HepG2 (cell line): Measurements from ENCODE around the gene SLCO3A1. TPM values are rescaled to one million over a fixed set of nuclear protein-coding genes. Genes with fewer than 3 reads are reported as not detected.

ENCODE experiments used
- ATAC-seq: fragments of 200-7000 bp; cut with Tn5 transposase; 3 replicates; pipeline ENCODE4 v1.9.1; 2020; ENCODE audit warnings: mild to moderate bottlenecking, moderate library complexity
- BruUV-seq: library from RNA; stranded (reverse); fragments of 400-500 nt; replicated peaks from 2 replicates; lab custom pipeline; 2021; lab: Mats Ljungman, UMichigan
- CTCF ChIA-PET: fragments of 300-600 bp; formaldehyde crosslinking; extraction: SDS; loops from one replicate; lab custom pipeline; 2021; ENCODE audit warnings: low total read pairs, inconsistent platforms, low intra/inter-chr PET ratio; lab: Yijun Ruan, JAX
- POLR2A ChIA-PET: fragments of 350-600 bp; sonication (Branson Sonifier 250); formaldehyde crosslinking; loops from one replicate; lab custom pipeline; 2020; ENCODE audit warnings: antibody characterized with exemption, inconsistent platforms; lab: Yijun Ruan, JAX
- DNase-seq: peaks from one replicate; pipeline ENCODE4 v3.0.0-alpha.2; 2015; ENCODE audit warnings: low spot score
- FAIRE-seq: peaks from 3 replicates; lab custom pipeline; 2011; peaks lifted over from hg19 to GRCh38; lab: Jason Lieb, UNC
- H2AFZ ChIP-seq: one replicate; pipeline ENCODE4 v1.6.1; 2011; ENCODE audit warnings: low read length, inconsistent platforms
- H3K27ac ChIP-seq: fragments of 300-600 bp; 3 replicates; pipeline ENCODE4 v1.8.0; 2011; ENCODE audit warnings: mixed run types, mild to moderate bottlenecking, mixed read lengths, low read length, inconsistent platforms; ENCODE audit not compliant: insufficient read depth; ENCODE audit errors: extremely low read length
- H3K27me3 ChIP-seq, 2 experiments: fragments of 200-600 bp in 1 of 2; 2 replicates in 1 of 2; 3 replicates in 1 of 2; pipeline versions ENCODE4 v1.6.0 to v1.8.0; 2011; ENCODE audit warnings: low read length in 2 of 2, mild to moderate bottlenecking in 2 of 2, moderate library complexity in 2 of 2, inconsistent platforms in 1 of 2; ENCODE audit not compliant: insufficient read depth in 2 of 2, control insufficient read depth in 1 of 2
- H3K36me3 ChIP-seq, 2 experiments: fragments of 200-600 bp in 1 of 2; replicated peaks in 1 of 2; 2 replicates in 1 of 2; 3 replicates in 1 of 2; pipeline versions ENCODE4 v1.5.1 to v1.8.0; 2011; ENCODE audit warnings: low read length in 2 of 2, inconsistent platforms in 1 of 2; ENCODE audit not compliant: insufficient read depth in 2 of 2, control insufficient read depth in 1 of 2
- H3K4me1 ChIP-seq: 2 replicates; pipeline ENCODE4 v1.5.1; 2012; ENCODE audit warnings: low read length, inconsistent platforms; ENCODE audit not compliant: insufficient read depth
- H3K4me2 ChIP-seq: 2 replicates; pipeline ENCODE4 v1.6.0; 2011; ENCODE audit warnings: low read depth, low read length, inconsistent platforms
- H3K4me3 ChIP-seq, 3 experiments: fragments of 200-600 bp in 1 of 3; sonication (generic), shearing (Covaris generic) in 1 of 3; replicated peaks in 1 of 3; 2 replicates each; pipeline ENCODE4 v1.5.1; 2011 to 2016; ENCODE audit warnings: low read length in 3 of 3, inconsistent platforms in 2 of 3, low read depth in 2 of 3, mild to moderate bottlenecking in 2 of 3, control low read depth in 1 of 3, mixed read lengths in 1 of 3; ENCODE audit not compliant: insufficient read depth in 1 of 3
- H3K79me2 ChIP-seq: one replicate; pipeline ENCODE4 v1.6.1; 2011; ENCODE audit warnings: low read length, inconsistent platforms; ENCODE audit not compliant: insufficient read depth
- H3K9ac ChIP-seq: 2 replicates; pipeline ENCODE4 v1.6.0; 2011; ENCODE audit warnings: mild to moderate bottlenecking, low read depth, low read length, inconsistent platforms; ENCODE audit not compliant: insufficient read depth
- H3K9me3 ChIP-seq: 2 replicates; pipeline ENCODE4 v1.5.1; 2012; ENCODE audit warnings: mild to moderate bottlenecking, low read length
- H4K20me1 ChIP-seq: 2 replicates; pipeline ENCODE4 v1.6.0; 2011; ENCODE audit warnings: inconsistent platforms, mild to moderate bottlenecking, low read length, moderate library complexity; ENCODE audit not compliant: insufficient read depth
- NONO ChIP-seq, 2 experiments: fragments of 450-650 bp in 1 of 2; sonication (generic) in 1 of 2; formaldehyde crosslinking in 1 of 2; IDR thresholded peaks in 1 of 2; conservative IDR thresholded peaks in 1 of 2; 2 replicates each; pipeline versions ENCODE4 v1.6.1 to v1.8.0; 2017 to 2022; ENCODE audit warnings: mild to moderate bottlenecking in 1 of 2, missing genetic modification reagents in 1 of 2, moderate library complexity in 1 of 2
- NR2C2 ChIP-seq: sonication (generic); formaldehyde crosslinking; IDR thresholded peaks from 2 replicates; pipeline ENCODE4 v1.4.0; 2020; ENCODE audit warnings: missing genetic modification reagents, mild to moderate bottlenecking, moderate library complexity, borderline replicate concordance
- PRMT3 ChIP-seq: sonication (generic); formaldehyde crosslinking; IDR thresholded peaks from 2 replicates; pipeline ENCODE4 v1.8.1; 2022; ENCODE audit warnings: low read depth, mild to moderate bottlenecking, moderate library complexity, missing genetic modification reagents, borderline replicate concordance
- REXO4 ChIP-seq: sonication (generic); formaldehyde crosslinking; IDR thresholded peaks from 2 replicates; pipeline ENCODE4 v1.8.0; 2022; ENCODE audit warnings: missing genetic modification reagents, mild to moderate bottlenecking, borderline replicate concordance
- SP2 ChIP-seq: sonication (generic); formaldehyde crosslinking; IDR thresholded peaks from 2 replicates; pipeline ENCODE4 v1.5.1; 2020; ENCODE audit warnings: mild to moderate bottlenecking, missing genetic modification reagents
- TFE3 ChIP-seq: IDR thresholded peaks from 2 replicates; pipeline ENCODE4 v1.6.1; 2016
- ZBTB7A ChIP-seq: sonication (generic); formaldehyde crosslinking; IDR thresholded peaks from 2 replicates; pipeline ENCODE4 v1.8.0; 2022; ENCODE audit warnings: mild to moderate bottlenecking, missing genetic modification reagents
- ZC3H4 ChIP-seq: sonication (generic); formaldehyde crosslinking; IDR thresholded peaks from 2 replicates; pipeline ENCODE4 v1.4.0; 2020; ENCODE audit warnings: missing genetic modification reagents, borderline replicate concordance
- ZNF234 ChIP-seq: sonication (generic); formaldehyde crosslinking; conservative IDR thresholded peaks from 2 replicates; pipeline ENCODE4 v1.5.1; 2020; ENCODE audit warnings: mild to moderate bottlenecking, missing genetic modification reagents
- ZNF350 ChIP-seq: sonication (generic); formaldehyde crosslinking; IDR thresholded peaks from 2 replicates; pipeline ENCODE4 v1.4.0; 2020; ENCODE audit warnings: mild to moderate bottlenecking, low read depth, missing genetic modification reagents, borderline replicate concordance
- ZNF530 ChIP-seq: sonication (generic); formaldehyde crosslinking; IDR thresholded peaks from 2 replicates; pipeline ENCODE4 v1.5.0; 2020; ENCODE audit warnings: low read depth, mild to moderate bottlenecking, missing genetic modification reagents
- WGBS: methylation state at CpG from one replicate; pipeline ENCODE4 v1.1.6; 2017; ENCODE audit warnings: low lambda C conversion rate; 5-methylcytosine and 5-hydroxymethylcytosine counted together
- in situ Hi-C: cut with HindIII; loops from 2 replicates; pipeline ENCODE4 v1.10.0; 2017; ENCODE audit warnings: low pct_unique_long_range_greater_than_20kb; ENCODE audit not compliant: extremely low pct_ligation_motif_present
- intact Hi-C: fragments of 100-400 bp; cut with micrococcal nuclease; formaldehyde crosslinking; loops from one replicate; pipeline ENCODE4 v1.10.0; 2022; ENCODE audit not compliant: unreplicated experiment
- polyA plus RNA-seq, 8 experiments: library from polyadenylated mRNA; depleted of rRNA in 3 of 8; stranded (reverse) in 7 of 8; unstranded in 1 of 8; fragments of >200 nt; fragmentation: Illumina TruSeq in 4 of 8; extraction: Trizol in 4 of 8; gene quantifications; 2 replicates each; pipeline versions ENCODE4 v1.2.1 to v1.2.3, GENCODE V29; 2011 to 2016; ENCODE audit warnings: low read depth in 4 of 8, missing spikeins in 1 of 8, mixed read lengths in 1 of 8; ENCODE audit not compliant: insufficient read depth in 1 of 8
- total RNA-seq, 5 experiments: library from RNA; depleted of rRNA; stranded (reverse); fragments of >200 nt; fragmentation: Illumina TruSeq; extraction: Trizol; gene quantifications; 2 replicates each; pipeline ENCODE4 v1.2.3, GENCODE V29; 2016; ENCODE audit warnings: low read depth in 1 of 5
- TF ChIP-seq, protein P1 (sequence below): sonication (generic); formaldehyde crosslinking; IDR thresholded peaks from 2 replicates; pipeline ENCODE4 v1.4.0; 2020; ENCODE audit warnings: missing genetic modification reagents, borderline replicate concordance
- TF ChIP-seq, protein P2 (sequence below): IDR thresholded peaks from 2 replicates; pipeline ENCODE4 v1.6.1; 2012; ENCODE audit warnings: low read depth, low read length, improper control_type of control experiment

The SLCO3A1 gene
- total and polyA plus RNA-seq, 2 of the 13 experiments (the other 11 are each of a cell fraction or from before 2014, with no cell fraction given) = 0.02 TPM; not detected in 1

DNA sequence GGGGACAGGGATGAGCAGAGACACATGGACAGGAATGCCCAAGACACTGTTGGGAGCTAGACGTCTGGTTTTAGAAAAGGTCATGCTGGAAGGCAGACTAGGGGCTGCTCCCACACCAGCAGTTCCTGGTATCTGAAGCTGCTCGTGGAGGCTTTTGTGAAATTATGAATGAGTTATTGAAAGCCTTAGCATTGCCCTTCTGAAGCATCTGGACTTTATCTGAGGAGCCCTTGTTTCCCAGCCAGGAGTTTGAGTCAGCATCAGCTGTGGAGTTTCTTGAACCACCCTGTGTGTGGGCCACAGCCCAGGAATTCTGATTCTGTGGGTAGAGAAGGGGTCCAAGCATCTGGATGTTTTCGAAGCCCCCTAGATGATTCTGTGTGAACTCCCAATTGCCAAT, 258.7 kb downstream of the SLCO3A1 start:
- 0 out of 2 replicates have a peak, but pooled peaks cover 3% of the 10 kb centered on the region for H4K20me1 ChIP-seq
- no peak for DNase-seq
- no peaks in the 10 kb centered on the region for H3K79me2 ChIP-seq
- no peaks in the 10 kb centered on the region for H3K4me1 ChIP-seq
- H3K9ac ChIP-seq = no peak overlapping the region
- H3K36me3 ChIP-seq = no peaks in the 10 kb centered on the region
- intact Hi-C loops = no loop called here
- no peak for FAIRE-seq
- no peak for ATAC-seq
- H3K27me3 ChIP-seq = peaks cover 3 to 23% of the 10 kb centered on the region in 2 experiments; a peak in 2 of 5 replicates
- POLR2A ChIA-PET = no interaction called here
- H3K4me3 ChIP-seq = no peak overlapping the region
- H3K9me3 ChIP-seq = no peaks in the 10 kb centered on the region
- CTCF ChIA-PET = no interaction called here
- WGBS = 0% methylated on average over 2 of the region's 3 CpGs
- H3K4me2 ChIP-seq = no peak overlapping the region
- H2AFZ ChIP-seq = no peak overlapping the region
- no peak overlapping the region for H3K27ac ChIP-seq
- in situ Hi-C loops = no loop called here
- no TSS peak for BruUV-seq
- TF ChIP-seq ZC3H4 (CRISPR knock-in tag) = no peak
- TF ChIP-seq SP2 (CRISPR knock-in tag) = no peak
- TF ChIP-seq PRMT3 (CRISPR knock-in tag) = no peak
- no peak for TF ChIP-seq ZNF350 (CRISPR knock-in tag)
- TF ChIP-seq ZNF234 (CRISPR knock-in tag) = no peak
- TF ChIP-seq REXO4 (CRISPR knock-in tag) = no peak
- no peak for TF ChIP-seq TFE3 (CRISPR knock-in tag)

GRCh38 chr15:92112711-92113110, 259.2 kb downstream of the SLCO3A1 start:
- FAIRE-seq = no peak
- H3K4me3 ChIP-seq = no peak overlapping the region
- TF ChIP-seq NR2C2 (CRISPR knock-in tag) = no peak
- TF ChIP-seq NONO (IDR thresholded peaks at IDR 0.05) = no peak
- no peak for TF ChIP-seq NONO (CRISPR knock-in tag; conservative IDR thresholded peaks at IDR 0.05)
- TF ChIP-seq, protein P1, sequence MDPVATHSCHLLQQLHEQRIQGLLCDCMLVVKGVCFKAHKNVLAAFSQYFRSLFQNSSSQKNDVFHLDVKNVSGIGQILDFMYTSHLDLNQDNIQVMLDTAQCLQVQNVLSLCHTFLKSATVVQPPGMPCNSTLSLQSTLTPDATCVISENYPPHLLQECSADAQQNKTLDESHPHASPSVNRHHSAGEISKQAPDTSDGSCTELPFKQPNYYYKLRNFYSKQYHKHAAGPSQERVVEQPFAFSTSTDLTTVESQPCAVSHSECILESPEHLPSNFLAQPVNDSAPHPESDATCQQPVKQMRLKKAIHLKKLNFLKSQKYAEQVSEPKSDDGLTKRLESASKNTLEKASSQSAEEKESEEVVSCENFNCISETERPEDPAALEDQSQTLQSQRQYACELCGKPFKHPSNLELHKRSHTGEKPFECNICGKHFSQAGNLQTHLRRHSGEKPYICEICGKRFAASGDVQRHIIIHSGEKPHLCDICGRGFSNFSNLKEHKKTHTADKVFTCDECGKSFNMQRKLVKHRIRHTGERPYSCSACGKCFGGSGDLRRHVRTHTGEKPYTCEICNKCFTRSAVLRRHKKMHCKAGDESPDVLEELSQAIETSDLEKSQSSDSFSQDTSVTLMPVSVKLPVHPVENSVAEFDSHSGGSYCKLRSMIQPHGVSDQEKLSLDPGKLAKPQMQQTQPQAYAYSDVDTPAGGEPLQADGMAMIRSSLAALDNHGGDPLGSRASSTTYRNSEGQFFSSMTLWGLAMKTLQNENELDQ (CRISPR knock-in tag) = no peak
- no peak for TF ChIP-seq ZBTB7A (CRISPR knock-in tag)
- TF ChIP-seq, protein P2, sequence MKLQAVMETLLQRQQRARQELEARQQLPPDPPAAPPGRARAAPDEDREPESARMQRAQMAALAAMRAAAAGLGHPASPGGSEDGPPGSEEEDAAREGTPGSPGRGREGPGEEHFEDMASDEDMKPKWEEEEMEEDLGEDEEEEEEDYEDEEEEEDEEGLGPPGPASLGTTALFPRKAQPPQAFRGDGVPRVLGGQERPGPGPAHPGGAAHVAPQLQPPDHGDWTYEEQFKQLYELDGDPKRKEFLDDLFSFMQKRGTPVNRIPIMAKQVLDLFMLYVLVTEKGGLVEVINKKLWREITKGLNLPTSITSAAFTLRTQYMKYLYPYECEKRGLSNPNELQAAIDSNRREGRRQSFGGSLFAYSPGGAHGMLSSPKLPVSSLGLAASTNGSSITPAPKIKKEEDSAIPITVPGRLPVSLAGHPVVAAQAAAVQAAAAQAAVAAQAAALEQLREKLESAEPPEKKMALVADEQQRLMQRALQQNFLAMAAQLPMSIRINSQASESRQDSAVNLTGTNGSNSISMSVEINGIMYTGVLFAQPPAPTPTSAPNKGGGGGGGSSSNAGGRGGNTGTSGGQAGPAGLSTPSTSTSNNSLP = no peak
- no peak for TF ChIP-seq ZNF530 (CRISPR knock-in tag)

More at GRCh38 chr15:92112711-92113110, 259.2 kb downstream of the SLCO3A1 start:
- H3K27ac ChIP-seq = no peak overlapping the region
- no peak overlapping the region for H3K4me2 ChIP-seq
- no peaks in the 10 kb centered on the region for H3K9me3 ChIP-seq
- CTCF ChIA-PET = no interaction called here
- intact Hi-C loops = no loop called here
- in situ Hi-C loops = no loop called here
- BruUV-seq = no TSS peak
- no peaks in the 10 kb centered on the region for H3K79me2 ChIP-seq
- POLR2A ChIA-PET = no interaction called here
- H3K27me3 ChIP-seq = peaks cover under 1 to 28% of the 10 kb centered on the region in 2 experiments; a peak in 2 of 5 replicates
- no peaks in the 10 kb centered on the region for H3K36me3 ChIP-seq
- no peaks in the 10 kb centered on the region for H3K4me1 ChIP-seq
- WGBS = 0% methylated on average over 3 of the region's 3 CpGs
- H2AFZ ChIP-seq = no peak overlapping the region
- DNase-seq (no peak), ATAC-seq (no peak)
- H4K20me1 ChIP-seq = 0 out of 2 replicates have a peak, but pooled peaks cover 3% of the 10 kb centered on the region
- H3K9ac ChIP-seq = no peak overlapping the region
